Stimulated activated CD8-positive, alpha-beta memory T cell treated with anti-CD3 and anti-CD28 coated beads, Interleukin-12 subunit alpha, Interleukin-12 subunit beta, amount 100 ng/mL, for 24 hours (primary cell): Measurements from ENCODE around the gene KCNK4.
"Not testable (repeated sequence)": the region's sequence is repeated elsewhere in the genome, so short reads cannot be mapped to it uniquely, and the experiment has no call there.

ENCODE experiments used
- DNase-seq: peaks from one replicate; pipeline ENCODE4 v3.0.0-alpha.2; 2020; ENCODE audit errors: extremely low read depth

Gene KCNK4

GRCh38 chr11:64291262-64291751 is at the start of gene KCNK4:
Gene KCNK4, plus strand, starts transcription at chr11:64291302. Its CDS starts 1,717 bp downstream, at chr11:64293019.
- no peak for DNase-seq

- no peak for DNase-seq
Observed at GRCh38 chr11:64241491-64242374, 49.4 kb upstream of the KCNK4 start.

- DNase-seq = no peak
Observed at GRCh38 chr11:64243236-64243854, 47.8 kb upstream of the KCNK4 start.

- DNase-seq = no peak
Observed at GRCh38 chr11:64244107-64244506, 47.0 kb upstream of the KCNK4 start.

GRCh38 chr11:64244966-64245365 is 46.1 kb upstream of the KCNK4 start:
- no peak for DNase-seq

- DNase-seq = no peak
Observed at GRCh38 chr11:64245401-64245796, 45.7 kb upstream of the KCNK4 start.

GRCh38 chr11:64245797-64246620 is 45.1 kb upstream of the KCNK4 start:
- no peak for DNase-seq

- not testable (repeated sequence) for DNase-seq
Observed at GRCh38 chr11:64246621-64246870, 44.6 kb upstream of the KCNK4 start.

- peak; percentile 76 for DNase-seq
Observed at GRCh38 chr11:64246871-64247728, 44.0 kb upstream of the KCNK4 start, which contains the start of gene PPP1R14B. Gene PPP1R14B, minus strand, starts transcription at chr11:64246943. Its CDS starts 270 bp downstream, at chr11:64246673.

- DNase-seq = no peak
Observed at GRCh38 chr11:64247729-64248531, 43.2 kb upstream of the KCNK4 start.

- no peak for DNase-seq
Observed at GRCh38 chr11:64248578-64248977, 42.5 kb upstream of the KCNK4 start.

- DNase-seq = no peak
Observed at GRCh38 chr11:64249038-64249437, 42.1 kb upstream of the KCNK4 start.

- no peak for DNase-seq
Observed at GRCh38 chr11:64249563-64250414, 41.3 kb upstream of the KCNK4 start.

- DNase-seq = no peak
Observed at GRCh38 chr11:64250415-64251015, 40.6 kb upstream of the KCNK4 start.

GRCh38 chr11:64251016-64251752 is 39.9 kb upstream of the KCNK4 start, which contains the start of gene PLCB3:
Gene PLCB3, plus strand, starts transcription at chr11:64251530. Its CDS starts 120 bp downstream, at chr11:64251650.
- DNase-seq = no peak

GRCh38 chr11:64251753-64252002 is 39.4 kb upstream of the KCNK4 start:
- no peak for DNase-seq

GRCh38 chr11:64252003-64252872 is 38.9 kb upstream of the KCNK4 start:
- no peak for DNase-seq

- no peak for DNase-seq
Observed at GRCh38 chr11:64253043-64253442, 38.1 kb upstream of the KCNK4 start.
